ENCODE measurements around the gene PDCD1LG2.

The PDCD1LG2 gene

GRCh38 chr9:5614985-5615384, 104.7 kb downstream of the PDCD1LG2 start:
- no peak for DNase-seq

- no peak for DNase-seq
Observed at GRCh38 chr9:5617749-5618148, 107.4 kb downstream of the PDCD1LG2 start.

- no peak for DNase-seq
Observed at GRCh38 chr9:5620494-5620893, 110.2 kb downstream of the PDCD1LG2 start.

All from SW 1271 (cell line).